SK-MEL-5 (cell line): ENCODE measurements around the gene NOTUM. TPM values are rescaled to one million over a fixed set of nuclear protein-coding genes. Genes with fewer than 3 reads are reported as not detected.
"Not testable (repeated sequence)": the region's sequence is repeated elsewhere in the genome, so short reads cannot be mapped to it uniquely, and the experiment has no call there.

ENCODE experiments used
- DNase-seq: peaks from one replicate; pipeline ENCODE4 v3.0.0-alpha.2; 2016; ENCODE audit warnings: low read depth, low spot score
- in situ Hi-C: cut with HindIII; loops from 2 replicates; pipeline ENCODE4 v1.10.0; 2016; ENCODE audit warnings: low sequenced_read_pairs, high pct_unique_total_duplicates, low pct_unique_long_range_greater_than_20kb
- total RNA-seq: library from RNA; depleted of rRNA; stranded (reverse); fragments of >200 nt; shearing (Covaris generic); gene quantifications from 2 replicates; pipeline ENCODE4 v1.2.3, GENCODE V29; 2014

NOTUM gene
- total RNA-seq, 1 experiment from 2014 or later: 3.0 TPM

DNA sequence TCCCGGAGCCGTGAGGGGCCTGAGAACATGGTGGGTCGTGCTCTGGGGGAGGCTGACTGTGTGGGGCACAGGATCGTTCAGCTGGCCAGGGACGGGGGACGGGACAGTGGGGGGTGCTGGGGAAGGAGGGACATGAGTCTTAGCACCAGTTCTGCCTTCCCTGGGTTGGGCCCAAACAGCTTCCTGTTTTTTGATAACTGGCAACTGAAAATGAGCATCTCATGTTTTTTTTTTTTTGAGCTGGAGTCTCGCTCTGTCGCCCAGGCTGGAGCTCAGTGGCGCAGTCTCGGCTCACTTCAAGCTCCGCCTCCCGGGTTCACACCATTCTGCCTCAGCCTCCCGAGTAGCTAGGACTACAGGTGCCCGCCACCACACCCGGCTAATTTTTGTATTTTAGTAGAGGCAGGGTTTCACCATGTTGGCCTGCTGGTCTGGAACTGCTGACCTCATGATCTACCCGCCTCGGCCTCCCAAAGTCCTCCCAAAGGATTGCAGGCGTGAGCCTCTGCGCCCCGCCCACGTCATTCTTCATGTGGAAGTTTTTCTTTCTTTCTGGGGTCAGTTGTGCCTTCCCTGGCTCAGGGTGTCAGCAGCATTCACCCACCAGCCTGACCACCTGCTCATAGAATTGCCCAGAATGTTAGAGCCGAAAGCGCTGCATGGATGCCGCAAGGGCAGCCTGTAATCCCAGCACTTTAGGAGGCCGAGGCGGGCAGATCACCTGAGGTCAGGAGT lies 22.8 kb upstream of the NOTUM start:
- no peak for DNase-seq
- in situ Hi-C loops: no loop called here

DNA sequence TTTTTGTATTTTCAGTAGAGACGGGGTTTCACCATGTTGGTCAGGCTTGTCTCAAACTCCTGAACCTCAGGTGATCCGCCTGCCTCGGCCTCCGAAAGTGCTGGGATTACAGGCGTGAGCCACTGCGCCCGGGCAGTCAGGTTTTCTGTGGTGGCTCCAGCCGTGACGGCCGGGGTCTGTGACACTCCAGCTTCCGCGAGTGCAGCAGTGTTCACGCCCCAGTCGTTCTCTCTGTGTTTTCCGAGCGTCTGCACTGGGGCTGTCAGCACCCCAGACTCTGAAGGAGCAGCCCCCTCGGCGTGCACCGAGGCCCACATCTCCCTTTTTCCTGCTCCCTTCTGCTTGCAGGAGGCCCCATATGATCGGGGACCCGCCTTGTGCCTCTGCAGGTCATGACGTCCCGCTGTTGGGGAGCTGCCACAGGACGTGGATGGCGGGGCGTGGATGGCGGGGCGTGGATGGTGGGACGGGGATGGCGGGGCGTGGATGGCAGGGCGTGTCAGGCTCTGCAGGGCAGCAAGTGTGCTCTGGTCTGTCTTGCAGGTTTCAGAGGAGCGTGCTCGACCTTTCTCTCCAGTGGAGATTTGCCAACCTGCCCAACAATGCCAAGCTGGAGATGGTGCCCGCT lies 22.1 kb upstream of the NOTUM start:
- no peak for DNase-seq
- in situ Hi-C loops: no loop called here

GRCh38 chr17:81981511-81981910 lies 20.5 kb upstream of the NOTUM start:
- DNase-seq, in situ Hi-C loops: not testable (repeated sequence)

DNA sequence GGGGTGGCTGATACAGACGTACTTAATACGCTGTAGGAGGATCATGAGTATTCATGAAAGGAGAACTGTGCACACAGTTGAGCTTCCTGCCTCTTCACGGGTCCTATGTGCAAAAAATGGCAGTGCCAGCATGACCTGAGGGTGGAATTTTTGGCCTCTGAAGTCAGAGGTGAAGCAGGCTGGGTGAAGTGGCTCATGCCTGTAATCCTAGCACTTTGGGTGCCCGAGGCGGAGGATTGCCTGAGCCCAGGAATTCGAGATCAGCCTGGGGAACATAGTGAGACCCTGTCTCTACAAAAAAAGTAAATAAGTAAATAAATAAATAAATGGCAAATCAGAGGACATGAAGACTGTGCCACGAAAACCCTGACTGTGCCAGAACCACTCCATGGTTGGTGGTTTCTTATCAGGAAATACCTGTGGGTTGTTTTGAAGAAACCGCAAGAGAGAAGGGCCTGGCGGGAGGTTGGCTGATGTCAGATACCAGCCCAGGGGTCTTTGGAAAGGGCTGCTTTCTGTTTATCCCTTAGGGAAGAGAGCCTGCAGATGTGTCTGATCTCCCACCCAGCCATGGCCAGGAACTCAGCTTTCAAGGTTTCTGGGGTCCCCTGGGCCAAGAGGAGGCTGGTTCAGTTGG lies 19.8 kb upstream of the NOTUM start:
- no peak for DNase-seq
- in situ Hi-C loops: no loop called here

DNA sequence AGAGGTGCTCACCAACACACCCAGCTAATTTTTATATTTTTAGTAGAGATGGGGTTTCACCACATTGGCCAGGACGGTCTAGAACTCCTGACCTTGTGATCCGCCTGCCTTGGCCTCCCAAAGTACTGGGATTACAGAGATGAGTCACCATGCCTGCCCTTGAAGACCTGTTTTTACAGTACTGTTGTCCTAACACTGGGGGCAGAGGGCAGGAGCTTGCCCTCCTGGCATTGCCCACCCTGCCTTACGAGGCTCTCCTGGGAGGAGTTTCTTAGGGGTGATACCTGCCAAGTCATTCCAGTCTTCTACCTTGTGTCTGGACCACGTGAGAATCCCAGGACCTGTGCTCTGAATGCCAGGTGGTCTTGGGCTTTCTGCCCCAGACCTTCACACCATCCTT lies 19.1 kb upstream of the NOTUM start:
- DNase-seq: no peak
- in situ Hi-C loops: no loop called here

DNA sequence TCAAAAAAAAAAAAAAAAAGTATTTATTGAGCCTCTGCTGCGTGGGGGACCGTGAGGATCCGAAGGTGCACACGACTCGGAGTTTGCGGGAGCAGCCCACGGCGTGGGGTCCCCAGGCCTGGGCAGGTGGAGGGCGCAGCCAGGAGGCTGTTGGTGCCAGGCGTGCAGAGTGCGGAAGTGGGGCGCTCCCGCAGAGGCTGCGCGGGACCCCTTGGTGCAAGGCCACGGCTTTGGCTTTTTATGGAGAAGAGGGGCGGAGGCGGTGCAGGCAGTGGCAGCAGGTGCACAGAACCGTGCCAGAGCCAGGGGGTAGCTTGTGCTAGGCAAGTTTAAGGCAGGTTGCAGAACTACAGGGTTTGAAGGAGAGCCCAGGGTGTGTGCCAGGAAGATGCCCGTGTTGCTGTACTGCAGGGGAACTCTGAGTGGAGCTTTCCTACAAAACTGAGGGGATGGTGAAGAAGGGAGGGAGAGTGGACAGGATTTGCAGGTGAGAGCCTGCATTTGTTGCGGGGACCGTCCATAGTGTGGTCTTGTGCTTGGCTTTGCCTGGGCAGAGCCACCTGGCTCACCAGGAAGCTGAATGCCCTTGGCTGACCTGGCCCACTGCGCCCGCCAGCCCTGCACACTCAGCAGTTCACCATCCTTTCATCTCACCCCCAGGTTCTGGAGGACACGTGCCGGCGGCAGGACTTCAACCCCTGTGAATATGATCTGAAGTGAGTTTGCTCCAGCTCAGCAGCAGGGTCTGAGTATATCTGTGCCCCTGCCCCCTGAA lies 17.7 kb upstream of the NOTUM start:
- in situ Hi-C loops: no loop called here
- DNase-seq: no peak

GRCh38 chr17:81977211-81977808 lies 16.3 kb upstream of the NOTUM start, which contains the start of gene ASPSCR1:
TSS of gene ASPSCR1 (plus strand) at chr17:81977629. CDS start at chr17:81977647, 18 bp downstream.
- peak; percentile 97 for DNase-seq
- in situ Hi-C loops: no loop called here

DNA sequence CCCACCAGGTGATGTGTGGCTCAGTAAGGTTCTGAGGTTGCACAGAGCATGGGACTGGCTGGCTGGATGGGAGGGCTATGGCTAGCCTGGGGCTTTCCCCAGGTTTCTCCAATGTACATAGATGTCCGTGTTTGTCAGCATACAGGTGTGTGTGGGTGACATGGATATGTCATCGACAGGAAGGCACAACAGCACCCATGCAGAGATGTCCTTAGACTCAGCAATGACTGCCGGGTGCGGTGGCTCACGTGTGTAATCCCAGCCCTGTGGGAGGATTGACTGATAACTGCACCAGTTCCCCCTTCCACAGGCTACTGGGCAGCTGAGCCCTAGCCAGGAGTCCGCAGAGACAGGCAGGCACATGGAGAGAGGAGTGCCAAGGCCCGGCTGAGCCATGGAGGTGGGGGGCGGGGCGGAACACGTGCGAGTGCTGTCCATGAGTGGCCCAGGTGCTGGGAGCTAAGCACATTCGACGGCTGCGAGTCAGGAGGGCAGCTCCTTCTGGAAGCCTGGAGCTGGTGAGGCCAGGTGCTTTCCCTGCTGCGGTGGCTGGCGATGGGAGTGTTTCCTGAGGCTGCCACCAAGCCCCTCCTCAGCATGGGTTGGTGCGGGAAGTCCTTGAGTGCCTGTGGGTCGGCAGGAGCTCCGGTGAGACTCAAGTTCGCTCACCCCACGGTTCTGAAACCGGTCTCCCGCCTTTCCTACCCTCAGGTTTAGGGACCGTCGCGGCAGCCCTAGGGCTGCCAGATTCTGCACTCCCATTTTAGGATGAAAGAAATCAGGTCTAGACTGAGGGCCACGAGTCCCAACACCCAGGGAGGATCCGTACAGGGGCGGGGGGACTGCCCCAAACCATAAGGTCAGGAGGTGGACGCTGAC lies 15.6 kb upstream of the NOTUM start:
- DNase-seq: no peak
- in situ Hi-C loops: no loop called here

GRCh38 chr17:81973432-81973831 lies 12.4 kb upstream of the NOTUM start:
- no peak for DNase-seq
- in situ Hi-C loops: no loop called here

- no peak for DNase-seq
- in situ Hi-C loops: no loop called here
Measured at GRCh38 chr17:81968850-81969812, 8.1 kb upstream of the NOTUM start.

- in situ Hi-C loops: no loop called here
Measured at GRCh38 chr17:81968396-81968745, 7.4 kb upstream of the NOTUM start.

GRCh38 chr17:81967533-81968395 lies 6.8 kb upstream of the NOTUM start:
- in situ Hi-C loops: no loop called here
- peak; percentile 99 for DNase-seq

More at GRCh38 chr17:81968396-81968745, 7.4 kb upstream of the NOTUM start:
- no peak for DNase-seq

DNA sequence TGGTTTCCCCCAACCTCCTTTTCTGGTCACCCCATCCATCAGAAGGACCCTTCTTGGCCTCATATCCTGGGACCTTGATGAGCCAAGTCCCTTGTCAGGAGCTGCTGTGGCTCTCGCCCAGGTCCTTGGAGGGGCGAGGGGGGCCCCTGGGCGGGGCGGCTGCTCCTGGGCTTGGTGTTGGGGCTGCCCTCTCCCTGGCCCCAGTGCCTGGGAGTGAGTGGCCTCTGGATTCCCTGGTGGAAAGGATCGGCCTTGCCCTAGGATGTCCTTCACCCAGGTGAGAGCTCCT lies 6.2 kb upstream of the NOTUM start:
- no peak for DNase-seq
- in situ Hi-C loops: no loop called here

- in situ Hi-C loops: no loop called here
- no peak for DNase-seq
Measured at GRCh38 chr17:81966343-81967243, 5.6 kb upstream of the NOTUM start.
